CD4-positive, alpha-beta T cell (primary cell): ENCODE data around the gene RANBP3L. TPM values are rescaled to one million over a fixed set of nuclear protein-coding genes. Genes with fewer than 3 reads are reported as not detected.
A peak's percentile ranks its signal among the peaks of the same experiment; 100 is the strongest.

Experiments
- ATAC-seq: fragments of 200-7000 bp; cut with Tn5 transposase; one replicate; pipeline ENCODE4 v1.10.0; 2022; ENCODE audit warnings: mild to moderate bottlenecking; ENCODE audit not compliant: poor library complexity
- CTCF ChIA-PET: fragments of 350-600 bp; sonication (Branson Sonifier 250); formaldehyde crosslinking; loops from one replicate; lab custom pipeline; 2021; ENCODE audit warnings: antibody characterized with exemption, inconsistent platforms; lab: Charles Lee
- POLR2A ChIA-PET: fragments of 350-600 bp; sonication (Branson Sonifier 250); formaldehyde crosslinking; loops from one replicate; lab custom pipeline; 2021; ENCODE audit warnings: antibody characterized with exemption, inconsistent platforms; lab: Charles Lee
- DNase-seq, 14 experiments: peaks; one replicate each; pipeline ENCODE4 v3.0.0-alpha.2; 2013 to 2020; ENCODE audit warnings: mixed read lengths in 2 of 14
- H3K27ac ChIP-seq, 2 donors: one replicate each; pipeline versions ENCODE4 v1.5.1 to v1.7.0; 2013; ENCODE audit warnings: low read length in 2 of 2, low read depth in 1 of 2, mild to moderate bottlenecking in 1 of 2
- H3K27me3 ChIP-seq, 2 experiments: 1 replicate in 1 of 2; 2 replicates in 1 of 2; pipeline versions ENCODE4 v1.6.1 to v1.7.0; 2013; ENCODE audit warnings: low read length in 2 of 2, control low read depth in 1 of 2, mild to moderate bottlenecking in 1 of 2, moderate library complexity in 1 of 2; ENCODE audit not compliant: insufficient read depth in 2 of 2, control insufficient read depth in 1 of 2
- H3K36me3 ChIP-seq: one replicate; pipeline ENCODE4 v1.6.1; 2013; ENCODE audit warnings: low read length, control low read depth; ENCODE audit not compliant: insufficient read depth
- H3K4me1 ChIP-seq: one replicate; pipeline ENCODE4 v1.6.1; 2013; ENCODE audit warnings: low read length, control low read depth; ENCODE audit not compliant: insufficient read depth
- H3K4me3 ChIP-seq: one replicate; pipeline ENCODE4 v1.5.1; 2013; ENCODE audit warnings: mild to moderate bottlenecking, low read length, moderate library complexity
- H3K9me3 ChIP-seq, 2 experiments: 1 replicate in 1 of 2; 2 replicates in 1 of 2; pipeline versions ENCODE4 v1.6.1 to v1.7.0; 2013; ENCODE audit warnings: low read length in 2 of 2, mild to moderate bottlenecking in 2 of 2, control low read depth in 1 of 2, moderate library complexity in 1 of 2; ENCODE audit not compliant: control insufficient read depth in 1 of 2, insufficient read depth in 1 of 2
- H3K27ac Mint-ChIP-seq: one replicate; pipeline ENCODE4 v1.8.0; 2020; ENCODE audit warnings: mixed read lengths
- H3K27me3 Mint-ChIP-seq: one replicate; pipeline ENCODE4 v1.8.0; 2021; ENCODE audit warnings: mixed read lengths
- H3K36me3 Mint-ChIP-seq: one replicate; pipeline ENCODE4 v1.8.0; 2021; ENCODE audit warnings: low read depth, mixed read lengths
- H3K4me1 Mint-ChIP-seq: one replicate; pipeline ENCODE4 v1.8.0; 2021; ENCODE audit warnings: low read depth, mixed read lengths
- H3K4me3 Mint-ChIP-seq: one replicate; pipeline ENCODE4 v1.8.0; 2020; ENCODE audit warnings: mild to moderate bottlenecking, mixed read lengths
- H3K9me3 Mint-ChIP-seq: one replicate; pipeline ENCODE4 v1.8.0; 2020; ENCODE audit warnings: mixed read lengths
- CTCF ChIP-seq: fragments of 200-600 bp; IDR thresholded peaks from one replicate; pipeline ENCODE4 v1.8.0; 2022; ENCODE audit warnings: antibody characterized with exemption, mild to moderate bottlenecking
- intact Hi-C, 2 experiments: fragments of 100-400 bp; cut with DNase I in 1 of 2; cut with micrococcal nuclease in 1 of 2; formaldehyde crosslinking; loops; one replicate each; pipeline versions ENCODE4 v1.15.1 to v1.9.0; 2023 to 2025; cut with DNase I, micrococcal nuclease
- total RNA-seq, 174 experiments: library from RNA in 2 of 174; stranded (reverse) in 2 of 174; gene quantifications; one replicate each; pipeline ENCODE4 v1.2.3 and lab custom pipeline; 2021 to 2026

Gene RANBP3L
- total RNA-seq, 2 experiments from 2014 or later, result not detected

- no peak overlapping the region for H3K27ac ChIP-seq
- ATAC-seq (no peak), DNase-seq (no peak)
- no peak for TF ChIP-seq CTCF
- Mint-ChIP-seq H3K9me3 (no peaks in the 10 kb centered on the region), H3K4me3 (no peak overlapping the region), H3K27me3 (peaks cover 14% of the 10 kb centered on the region), H3K4me1 (no peaks in the 10 kb centered on the region), H3K27ac (no peak overlapping the region), H3K36me3 (no peaks in the 10 kb centered on the region)
- H3K4me1 ChIP-seq, result no peaks in the 10 kb centered on the region
- H3K36me3 ChIP-seq, result no peaks in the 10 kb centered on the region
- ChIA-PET CTCF (no interaction called here), POLR2A (no interaction called here)
- no peak overlapping the region for H3K4me3 ChIP-seq
- intact Hi-C loops, result no loop called here
- no peaks in the 10 kb centered on the region for H3K9me3 ChIP-seq
- no peaks in the 10 kb centered on the region for H3K27me3 ChIP-seq
Measured at GRCh38 chr5:36310138-36310537, 8.4 kb upstream of the RANBP3L start.

- POLR2A ChIA-PET, result no interaction called here
- H3K27ac Mint-ChIP-seq, result no peak overlapping the region
- Histone ChIP-seq H3K4me1 (no peaks in the 10 kb centered on the region), H3K9me3 (no peaks in the 10 kb centered on the region), H3K36me3 (no peaks in the 10 kb centered on the region), H3K27me3 (no peaks in the 10 kb centered on the region), H3K27ac (no peak overlapping the region), H3K4me3 (no peak overlapping the region)
- peaks cover 7% of the 10 kb centered on the region for H3K27me3 Mint-ChIP-seq
- CTCF ChIA-PET, result no interaction called here
- no peak for ATAC-seq
- DNase-seq, result peak in 5 of 14 experiments; percentile 4 to 34 (median 13)
- H3K4me1 Mint-ChIP-seq, result peaks cover 12% of the 10 kb centered on the region
- intact Hi-C loops, result loop anchor here (2.0 to 10.0 kb wide), 3 partner anchors 91 to 228 kb away; no protein-coding TSS in a partner anchor
- no peaks in the 10 kb centered on the region for H3K36me3 Mint-ChIP-seq
- no peaks in the 10 kb centered on the region for H3K9me3 Mint-ChIP-seq
- no peak for TF ChIP-seq CTCF
- H3K4me3 Mint-ChIP-seq, result no peak overlapping the region
Measured at GRCh38 chr5:36305571-36306326, 4.0 kb upstream of the RANBP3L start.

DNA sequence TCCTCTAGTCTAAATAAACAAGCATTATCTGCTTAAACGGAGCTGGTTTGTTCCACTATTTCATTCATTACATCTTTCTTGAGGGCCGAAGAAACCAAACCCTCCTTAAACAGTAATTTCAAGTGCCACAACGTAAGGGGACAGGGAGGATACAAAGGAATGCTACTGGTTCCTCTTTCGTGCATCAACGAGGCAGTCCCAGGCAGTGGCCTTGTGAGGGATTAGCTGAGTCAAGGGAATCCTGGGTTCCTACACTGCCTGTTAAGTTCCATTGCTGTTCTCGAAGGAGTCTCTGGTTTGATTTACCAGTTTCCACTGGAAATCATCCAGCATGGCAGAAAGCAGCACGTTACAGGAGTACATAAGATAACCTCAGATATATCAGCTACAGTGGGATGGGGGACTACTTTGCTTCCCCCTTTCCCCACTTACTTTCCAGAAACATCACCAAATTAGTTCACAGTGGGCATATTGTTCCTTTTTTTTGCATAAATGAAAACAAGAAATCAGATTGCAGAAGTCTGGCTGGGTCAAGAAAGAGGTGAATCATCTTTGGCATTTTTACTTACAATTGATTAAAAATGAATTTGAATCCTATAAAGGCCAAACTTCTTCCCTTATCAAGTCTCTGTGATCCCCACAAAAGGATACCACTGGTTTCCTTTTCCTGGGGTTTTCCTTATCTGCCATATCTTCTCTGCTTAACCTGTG, 2.5 kb upstream of the RANBP3L start:
- ChIA-PET CTCF (no interaction called here), POLR2A (no interaction called here)
- no peaks in the 10 kb centered on the region for H3K4me1 ChIP-seq
- Mint-ChIP-seq H3K27ac (no peak overlapping the region), H3K27me3 (peaks cover 6% of the 10 kb centered on the region), H3K36me3 (no peaks in the 10 kb centered on the region), H3K4me3 (no peak overlapping the region), H3K9me3 (no peaks in the 10 kb centered on the region), H3K4me1 (peaks cover 12% of the 10 kb centered on the region)
- H3K36me3 ChIP-seq, result no peaks in the 10 kb centered on the region
- no peak for DNase-seq
- TF ChIP-seq CTCF, result no peak
- ATAC-seq, result no peak
- H3K4me3 ChIP-seq, result no peak overlapping the region
- H3K9me3 ChIP-seq, result no peaks in the 10 kb centered on the region
- H3K27me3 ChIP-seq, result no peaks in the 10 kb centered on the region
- H3K27ac ChIP-seq, result no peak overlapping the region
- intact Hi-C loops, result loop anchor here (2.0 to 10.0 kb wide), 2 partner anchors 89 to 225 kb away; no protein-coding TSS in a partner anchor
